Measurements from ENCODE around the gene KAT6B.

DNA sequence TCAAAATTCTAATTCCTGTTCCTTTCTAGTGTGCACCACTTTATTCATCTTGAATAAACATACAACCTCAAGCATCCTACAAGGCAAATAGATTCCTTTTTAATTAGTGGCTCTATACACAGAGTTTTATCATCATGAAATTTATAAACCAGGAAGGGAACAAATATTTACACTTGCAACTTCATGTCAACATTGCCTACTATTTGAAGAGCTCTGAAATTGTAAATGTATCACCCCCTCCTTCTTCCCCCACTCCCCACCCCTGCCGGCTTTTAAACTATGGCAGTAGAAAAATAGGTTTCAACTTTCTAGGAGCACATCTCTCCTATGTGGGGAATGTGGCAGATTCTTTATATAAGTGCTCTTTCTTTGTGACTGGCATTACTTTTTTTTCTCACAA lies 49.6 kb downstream of the KAT6B start:
- TF ChIP-seq CTCF (IDR thresholded peaks at IDR 0.05; ENCODE audit: insufficient read depth, low read depth, low read length), result no peak
- no peak for TF ChIP-seq EZH2 (IDR thresholded peaks at IDR 0.05; ENCODE audit: insufficient read depth, low read length)

All from astrocyte (in vitro differentiated cells and primary cell).